Muscle layer of duodenum (tissue), 2 donors: Measurements from ENCODE around the gene VCY1B.
"Not testable (repeated sequence)": the region's sequence is repeated elsewhere in the genome, so short reads cannot be mapped to it uniquely, and the experiment has no call there.

Experiments used
- H3K27ac ChIP-seq: one replicate; pipeline ENCODE4 v1.7.0; 2013; ENCODE audit warnings: mild to moderate bottlenecking, low read length
- H3K27me3 ChIP-seq: one replicate; pipeline ENCODE4 v1.7.0; 2013; ENCODE audit warnings: low read depth, mild to moderate bottlenecking, control low read depth, low read length
- H3K36me3 ChIP-seq, 2 donors: one replicate each; pipeline ENCODE4 v1.7.0; 2013; ENCODE audit warnings: low read length in 2 of 2, control low read depth in 1 of 2, mild to moderate bottlenecking in 1 of 2; ENCODE audit not compliant: insufficient read depth in 2 of 2, control insufficient read depth in 1 of 2
- H3K4me1 ChIP-seq, 2 donors: one replicate each; pipeline ENCODE4 v1.7.0; 2013; ENCODE audit warnings: low read length in 2 of 2, mild to moderate bottlenecking in 2 of 2, control low read depth in 1 of 2, moderate library complexity in 1 of 2; ENCODE audit not compliant: insufficient read depth in 2 of 2, control insufficient read depth in 1 of 2
- H3K4me3 ChIP-seq, 2 donors: one replicate each; pipeline ENCODE4 v1.7.0; 2013; ENCODE audit warnings: low read length in 2 of 2, low read depth in 1 of 2, mild to moderate bottlenecking in 1 of 2
- H3K9me3 ChIP-seq, 2 donors: one replicate each; pipeline ENCODE4 v1.7.0; 2013; ENCODE audit warnings: low read length in 2 of 2, control low read depth in 1 of 2, mild to moderate bottlenecking in 1 of 2; ENCODE audit not compliant: control insufficient read depth in 1 of 2
- donor health status: healthy.

The VCY1B gene

DNA sequence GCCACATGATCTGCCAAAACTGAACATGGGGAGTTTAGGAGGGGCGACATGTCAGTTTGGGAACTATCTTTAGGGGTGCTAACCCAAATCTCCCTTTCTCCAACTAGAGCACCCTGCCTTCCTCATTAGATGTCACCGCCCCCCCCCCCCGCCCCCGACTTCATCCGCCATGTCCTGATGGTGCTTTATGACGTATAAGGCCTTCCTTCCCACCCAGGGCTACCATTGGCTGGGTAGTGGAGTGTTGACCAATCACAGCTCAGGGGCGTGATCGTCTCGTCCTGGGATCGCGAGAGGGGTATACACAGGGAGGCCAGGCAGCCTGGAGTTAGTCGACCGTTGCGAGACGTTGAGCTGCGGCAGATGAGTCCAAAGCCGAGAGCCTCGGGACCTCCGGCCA lies at the start of gene VCY1B:
TSS of gene VCY1B (plus strand) at position 301 of the 400 bp plus-strand sequence. CDS start at position 364, 63 bp downstream.
- not testable (repeated sequence) for H3K27ac ChIP-seq, H3K9me3 ChIP-seq, H3K4me1 ChIP-seq, H3K4me3 ChIP-seq, H3K36me3 ChIP-seq, H3K27me3 ChIP-seq

GRCh38 chrY:14011916-14012315 lies 44.1 kb upstream of the VCY1B start:
- not testable (repeated sequence) for H3K27me3 ChIP-seq, H3K4me3 ChIP-seq, H3K9me3 ChIP-seq, H3K4me1 ChIP-seq, H3K27ac ChIP-seq, H3K36me3 ChIP-seq

GRCh38 chrY:14030395-14030794 lies 25.6 kb upstream of the VCY1B start:
- H3K27ac ChIP-seq, H3K9me3 ChIP-seq, H3K4me3 ChIP-seq, H3K4me1 ChIP-seq, H3K27me3 ChIP-seq, H3K36me3 ChIP-seq: not testable (repeated sequence)

DNA sequence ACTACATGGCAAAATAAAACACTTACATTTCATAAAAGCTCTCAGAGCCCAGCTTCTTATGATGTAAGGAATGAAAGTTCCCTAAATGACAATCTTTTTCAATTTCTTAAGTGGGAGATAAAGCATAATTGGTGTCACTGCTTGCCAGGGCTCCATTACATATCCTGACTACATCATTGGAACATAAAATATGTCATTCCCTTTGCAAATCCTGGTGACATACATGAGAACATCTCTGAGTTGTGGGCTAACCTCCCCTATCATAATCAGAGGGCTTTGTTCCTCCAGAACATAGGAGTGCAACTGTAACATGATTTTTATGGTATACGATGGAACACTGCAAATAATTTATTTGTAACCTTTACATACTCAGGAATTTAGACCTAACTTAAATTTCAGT lies 29.9 kb downstream of the VCY1B start:
- H3K9me3 ChIP-seq, result no peaks in the 10 kb centered on the region
- no peaks in the 10 kb centered on the region for H3K4me1 ChIP-seq
- H3K27me3 ChIP-seq, result no peaks in the 10 kb centered on the region
- H3K36me3 ChIP-seq, result no peaks in the 10 kb centered on the region
- H3K27ac ChIP-seq, result no peak overlapping the region
- H3K4me3 ChIP-seq, result no peak overlapping the region
